Activated CD4-positive, alpha-beta T cell treated with anti-CD3 and anti-CD28 coated beads for 36 hours (primary cell): ENCODE data around the gene COX5A. TPM values are rescaled to one million over a fixed set of nuclear protein-coding genes. Genes with fewer than 3 reads are reported as not detected.
A peak's percentile ranks its signal among the peaks of the same experiment; 100 is the strongest.
"Not testable (repeated sequence)": the region's sequence is repeated elsewhere in the genome, so short reads cannot be mapped to it uniquely, and the experiment has no call there.

ENCODE experiments used
- ATAC-seq: fragments of 200-7000 bp; cut with Tn5 transposase; one replicate; pipeline ENCODE4 v1.10.0; 2021; ENCODE audit warnings: mild to moderate bottlenecking, moderate library complexity
- CTCF ChIA-PET: fragments of 350-600 bp; sonication (Branson Sonifier 250); formaldehyde crosslinking; loops from one replicate; lab custom pipeline; 2021; ENCODE audit warnings: antibody characterized with exemption; lab: Charles Lee
- POLR2A ChIA-PET: fragments of 350-600 bp; sonication (Branson Sonifier 250); formaldehyde crosslinking; loops from one replicate; lab custom pipeline; 2021; ENCODE audit warnings: antibody characterized with exemption, inconsistent platforms; lab: Charles Lee
- DNase-seq: peaks from one replicate; pipeline ENCODE4 v3.0.0-alpha.2; 2020
- H3K27ac Mint-ChIP-seq: one replicate; pipeline ENCODE4 v1.8.0; 2021; ENCODE audit warnings: mixed read lengths
- H3K27me3 Mint-ChIP-seq: one replicate; pipeline ENCODE4 v1.8.0; 2021; ENCODE audit warnings: mixed read lengths
- H3K36me3 Mint-ChIP-seq: one replicate; pipeline ENCODE4 v1.8.0; 2021; ENCODE audit warnings: low read depth, mixed read lengths
- H3K4me1 Mint-ChIP-seq: one replicate; pipeline ENCODE4 v1.8.0; 2021; ENCODE audit warnings: mixed read lengths
- H3K4me3 Mint-ChIP-seq: one replicate; pipeline ENCODE4 v1.8.0; 2021; ENCODE audit warnings: mild to moderate bottlenecking, moderate library complexity, mixed read lengths
- H3K9me3 Mint-ChIP-seq: one replicate; pipeline ENCODE4 v1.8.0; 2021; ENCODE audit warnings: low read depth, mixed read lengths
- intact Hi-C, 2 experiments: fragments of 100-400 bp; cut with DNase I in 1 of 2; cut with micrococcal nuclease in 1 of 2; formaldehyde crosslinking; loops; one replicate each; pipeline versions ENCODE4 v1.14.2 to v1.15.1; 2022 to 2024; cut with DNase I, micrococcal nuclease
- total RNA-seq, 2 experiments: library from RNA; stranded (reverse); gene quantifications; one replicate each; pipeline ENCODE4 v1.2.3, GENCODE V29; 2021

Gene COX5A
- total RNA-seq, 2 experiments from 2014 or later: 313 to 319 TPM

GRCh38 chr15:74920456-74920855 is 17.4 kb downstream of the COX5A start:
- ATAC-seq: no peak
- ChIA-PET CTCF (interaction anchor here (0.5 kb wide), 1 partner anchor 109 kb away, joined by 3 read pairs; no protein-coding TSS in a partner anchor), POLR2A (no interaction called here)
- no peak for DNase-seq
- no peaks in the 10 kb centered on the region for H3K27me3 Mint-ChIP-seq
- peaks cover 54% of the 10 kb centered on the region for H3K36me3 Mint-ChIP-seq
- H3K27ac Mint-ChIP-seq: no peak overlapping the region
- no peak overlapping the region for H3K4me3 Mint-ChIP-seq
- H3K9me3 Mint-ChIP-seq: no peaks in the 10 kb centered on the region
- intact Hi-C loops: no loop called here
- H3K4me1 Mint-ChIP-seq: peaks cover 5% of the 10 kb centered on the region

GRCh38 chr15:74917676-74918075 is 20.2 kb downstream of the COX5A start:
- Mint-ChIP-seq H3K27me3 (no peaks in the 10 kb centered on the region), H3K27ac (no peak overlapping the region), H3K9me3 (no peaks in the 10 kb centered on the region), H3K4me3 (no peak overlapping the region), H3K4me1 (no peaks in the 10 kb centered on the region), H3K36me3 (peaks cover 59% of the 10 kb centered on the region)
- ChIA-PET CTCF (interaction anchor here (0.6 to 1.5 kb wide), 3 partner anchors 10 to 296 kb away, joined by 3 to 4 read pairs (median 3); no protein-coding TSS in a partner anchor), POLR2A (interaction anchor here (1.4 kb wide), 1 partner anchor 11 kb away, joined by 5 read pairs; the partner anchor contains the start of gene FAM219B)
- intact Hi-C loops: no loop called here
- DNase-seq: no peak
- no peak for ATAC-seq

- H3K4me3 Mint-ChIP-seq, H3K27ac Mint-ChIP-seq, ATAC-seq, H3K4me1 Mint-ChIP-seq, POLR2A ChIA-PET, intact Hi-C loops, H3K9me3 Mint-ChIP-seq, DNase-seq, H3K27me3 Mint-ChIP-seq: not testable (repeated sequence)
- CTCF ChIA-PET: interaction anchor here (0.5 to 1.2 kb wide), 2 partner anchors 106 to 454 kb away, joined by 3 read pairs; no protein-coding TSS in a partner anchor
- H3K36me3 Mint-ChIP-seq: peaks cover 41% of the 10 kb centered on the region
Measured at GRCh38 chr15:74913799-74914198, 24.1 kb downstream of the COX5A start.

- Mint-ChIP-seq H3K36me3 (peaks cover 39% of the 10 kb centered on the region), H3K9me3 (no peaks in the 10 kb centered on the region), H3K4me3 (no peak overlapping the region)
Measured at GRCh38 chr15:74913041-74913440, 24.8 kb downstream of the COX5A start.

GRCh38 chr15:74908635-74909034 is 29.2 kb downstream of the COX5A start:
- POLR2A ChIA-PET: interaction anchor here (0.7 kb wide), 1 partner anchor 295 kb away, joined by 4 read pairs; no protein-coding TSS in a partner anchor

More at GRCh38 chr15:74913041-74913440, 24.8 kb downstream of the COX5A start:
- CTCF ChIA-PET: interaction anchor here (0.7 to 4.8 kb wide), 3 partner anchors 12 to 455 kb away, joined by 3 to 40 read pairs (median 3); no protein-coding TSS in a partner anchor
- H3K27me3 Mint-ChIP-seq: no peaks in the 10 kb centered on the region
- no peak for ATAC-seq
- intact Hi-C loops: no loop called here
- no peak for DNase-seq
- POLR2A ChIA-PET: no interaction called here
- H3K27ac Mint-ChIP-seq: no peak overlapping the region
- H3K4me1 Mint-ChIP-seq: no peaks in the 10 kb centered on the region

GRCh38 chr15:74907163-74907870 is 30.6 kb downstream of the COX5A start:
- Mint-ChIP-seq H3K4me3 (peak overlapping the region; percentile 92), H3K27ac (peak overlapping the region; percentile 94), H3K4me1 (peaks cover 31% of the 10 kb centered on the region), H3K9me3 (no peaks in the 10 kb centered on the region), H3K36me3 (peaks cover 31% of the 10 kb centered on the region), H3K27me3 (no peaks in the 10 kb centered on the region)
- CTCF ChIA-PET: interaction anchor here (0.6 to 2.9 kb wide), 12 partner anchors 10 to 692 kb away, joined by 3 to 11 read pairs (median 4); no protein-coding TSS in a partner anchor
- intact Hi-C loops: loop anchor here in 1 of 2 experiments (5.0 kb wide), 1 partner anchor 295 kb away; the partner anchor contains the start of gene C15orf39
- DNase-seq (no peak), ATAC-seq (peak; percentile 36)
- POLR2A ChIA-PET: interaction anchor here (0.6 to 1.7 kb wide), 4 partner anchors 18 to 201 kb away, joined by 3 to 7 read pairs (median 5); partner anchors contain the start of genes COX5A and MPI

More at GRCh38 chr15:74908635-74909034, 29.2 kb downstream of the COX5A start:
- H3K9me3 Mint-ChIP-seq: no peaks in the 10 kb centered on the region
- ATAC-seq (no peak), DNase-seq (no peak)
- peaks cover 29% of the 10 kb centered on the region for H3K4me1 Mint-ChIP-seq
- H3K27me3 Mint-ChIP-seq: no peaks in the 10 kb centered on the region
- H3K36me3 Mint-ChIP-seq: peaks cover 36% of the 10 kb centered on the region
- intact Hi-C loops: loop anchor here in 1 of 2 experiments (5.0 kb wide), 1 partner anchor 294 kb away; the partner anchor contains the start of gene C15orf39
- no peak overlapping the region for H3K27ac Mint-ChIP-seq
- CTCF ChIA-PET: interaction anchor here (0.5 to 4.8 kb wide), 5 partner anchors 8 to 227 kb away, joined by 3 to 40 read pairs (median 4); no protein-coding TSS in a partner anchor
- no peak overlapping the region for H3K4me3 Mint-ChIP-seq

- ChIA-PET CTCF (interaction anchor here (0.6 to 2.9 kb wide), 14 partner anchors 9 to 270 kb away, joined by 3 to 11 read pairs (median 4); no protein-coding TSS in a partner anchor), POLR2A (interaction anchor here (0.6 to 1.7 kb wide), 7 partner anchors 11 to 202 kb away, joined by 3 to 7 read pairs (median 4); partner anchors contain the start of genes COX5A and MPI)
- ATAC-seq: peak; percentile 88
- no peaks in the 10 kb centered on the region for H3K27me3 Mint-ChIP-seq
- peak within 1 kb of the TSS; percentile 94 for H3K27ac Mint-ChIP-seq
- peak within 1 kb of the TSS; percentile 92 for H3K4me3 Mint-ChIP-seq
- H3K9me3 Mint-ChIP-seq: no peaks in the 10 kb centered on the region
- intact Hi-C loops: loop anchor here (1.0 to 5.0 kb wide), 6 partner anchors 16 to 296 kb away; partner anchors contain the start of genes C15orf39 (in 1 of the 2), COX5A (in 1 of the 2), MPI (in 1 of the 2) and SCAMP2 (in 1 of the 2)
- peaks cover 37% of the 10 kb centered on the region for H3K4me1 Mint-ChIP-seq
- H3K36me3 Mint-ChIP-seq: peaks cover 33% of the 10 kb centered on the region
- peak; percentile 88 for DNase-seq
Measured at GRCh38 chr15:74906450-74907162, 31.3 kb downstream of the COX5A start, which contains the start of gene FAM219B. FAM219B (minus strand) TSS chr15:74906851; CDS start chr15:74906800, 51 bp downstream.

GRCh38 chr15:74906067-74906449 is 31.8 kb downstream of the COX5A start:
- DNase-seq (peak; percentile 60), ATAC-seq (peak; percentile 42)
- POLR2A ChIA-PET: interaction anchor here (1.0 to 1.7 kb wide), 6 partner anchors 11 to 112 kb away, joined by 3 to 7 read pairs (median 4); partner anchors contain the start of genes COX5A and MPI
- H3K36me3 Mint-ChIP-seq: peaks cover 32% of the 10 kb centered on the region
- H3K27me3 Mint-ChIP-seq: no peaks in the 10 kb centered on the region
- H3K27ac Mint-ChIP-seq: peak overlapping the region; percentile 70
- peaks cover 40% of the 10 kb centered on the region for H3K4me1 Mint-ChIP-seq
- intact Hi-C loops: loop anchor here (1.0 to 5.0 kb wide), 6 partner anchors 16 to 296 kb away; partner anchors contain the start of genes C15orf39 (in 1 of the 2), COX5A (in 1 of the 2), MPI (in 1 of the 2) and SCAMP2 (in 1 of the 2)
- H3K4me3 Mint-ChIP-seq: peak overlapping the region; percentile 92
- CTCF ChIA-PET: interaction anchor here (0.6 to 2.9 kb wide), 13 partner anchors 8 to 270 kb away, joined by 3 to 11 read pairs (median 5); no protein-coding TSS in a partner anchor
- H3K9me3 Mint-ChIP-seq: no peaks in the 10 kb centered on the region

GRCh38 chr15:74904190-74904805 is 33.6 kb downstream of the COX5A start:
- DNase-seq (no peak), ATAC-seq (no peak)
- Mint-ChIP-seq H3K27me3 (no peaks in the 10 kb centered on the region), H3K27ac (no peak overlapping the region), H3K4me1 (peaks cover 44% of the 10 kb centered on the region), H3K36me3 (peaks cover 42% of the 10 kb centered on the region), H3K9me3 (no peaks in the 10 kb centered on the region), H3K4me3 (no peak overlapping the region)
- ChIA-PET POLR2A (no interaction called here), CTCF (interaction anchor here (0.7 to 6.1 kb wide), 4 partner anchors 31 to 134 kb away, joined by 3 to 64 read pairs (median 20); partner anchors contain the start of gene SCAMP2)
- intact Hi-C loops: loop anchor here in 1 of 2 experiments (5.0 kb wide), 2 partner anchors 267 to 287 kb away; partner anchors contain the start of gene CLK3

- CTCF ChIA-PET: interaction anchor here (0.6 to 6.1 kb wide), 4 partner anchors 30 to 133 kb away, joined by 3 to 64 read pairs (median 21); partner anchors contain the start of gene SCAMP2
- DNase-seq (no peak), ATAC-seq (no peak)
- intact Hi-C loops: loop anchor here in 1 of 2 experiments (5.0 kb wide), 2 partner anchors 266 to 286 kb away; partner anchors contain the start of gene CLK3
- Mint-ChIP-seq H3K4me1 (peaks cover 44% of the 10 kb centered on the region), H3K36me3 (peaks cover 42% of the 10 kb centered on the region), H3K4me3 (no peak overlapping the region), H3K27me3 (no peaks in the 10 kb centered on the region), H3K9me3 (no peaks in the 10 kb centered on the region), H3K27ac (peak overlapping the region; percentile 43)
- POLR2A ChIA-PET: interaction anchor here (0.6 kb wide), 1 partner anchor 120 kb away, joined by 4 read pairs; the partner anchor contains the start of gene PPCDC
Measured at GRCh38 chr15:74903676-74904075, 34.2 kb downstream of the COX5A start.
